OCI-LY1 (cell line): Measurements from ENCODE around the gene SLC15A1.

ENCODE experiments used
- EZH2 ChIP-seq: fragments of 200-600 bp; sonication (generic), shearing (Covaris generic); IDR thresholded peaks from 2 replicates; pipeline ENCODE4 v1.8.0; 2017; ENCODE audit warnings: borderline replicate concordance, mixed run types, mild to moderate bottlenecking, antibody characterized with exemption, low read length, moderate library complexity, mixed read lengths
- TF ChIP-seq, protein P1 (sequence below): fragments of 200-600 bp; sonication (generic), shearing (Covaris generic); IDR thresholded peaks from 2 replicates; pipeline ENCODE4 v1.5.1; 2017; ENCODE audit warnings: mild to moderate bottlenecking, antibody characterized with exemption, low read length, moderate library complexity, mixed read lengths

DNA sequence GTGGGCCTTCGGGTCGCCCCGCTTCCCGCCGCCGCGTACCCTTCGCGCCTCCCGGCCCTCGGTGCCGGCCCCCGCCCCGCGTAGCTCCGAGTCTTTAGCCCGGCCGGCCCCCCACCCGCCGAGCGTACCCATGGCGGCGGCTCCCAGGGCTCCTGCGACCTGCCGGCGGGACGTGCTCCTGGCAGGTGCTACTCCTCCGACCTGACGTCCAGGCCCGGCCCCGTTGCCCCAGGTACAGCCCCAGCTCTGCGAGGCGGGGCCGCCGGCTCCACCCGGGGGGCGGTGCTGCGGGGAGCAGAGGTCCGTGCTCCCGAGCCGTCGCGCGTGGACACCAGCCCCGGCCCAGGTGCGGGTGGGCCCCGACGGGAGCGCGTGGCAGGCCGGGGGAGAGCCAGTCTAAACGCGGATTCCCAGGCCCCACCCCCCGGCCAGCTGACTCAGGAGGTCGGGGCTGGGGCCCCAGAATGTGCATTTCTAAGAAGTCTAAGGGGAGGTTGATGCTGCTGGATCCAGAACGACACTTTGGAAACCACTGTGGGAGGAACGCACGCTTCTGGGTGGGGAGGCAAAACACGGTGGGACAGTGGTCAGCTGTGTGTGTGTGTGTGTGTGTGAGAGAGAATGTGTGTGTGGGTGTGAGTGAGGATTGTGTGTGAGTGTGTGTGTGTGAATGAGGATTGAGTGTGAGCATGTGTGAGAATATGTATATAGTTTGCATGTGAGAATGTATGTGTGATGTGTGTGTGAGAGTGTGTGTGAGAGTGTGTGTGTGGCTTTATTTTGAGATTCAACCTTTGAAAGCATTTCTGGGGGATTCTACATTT lies at the start of gene SLC15A1:
- TF ChIP-seq, protein P1, sequence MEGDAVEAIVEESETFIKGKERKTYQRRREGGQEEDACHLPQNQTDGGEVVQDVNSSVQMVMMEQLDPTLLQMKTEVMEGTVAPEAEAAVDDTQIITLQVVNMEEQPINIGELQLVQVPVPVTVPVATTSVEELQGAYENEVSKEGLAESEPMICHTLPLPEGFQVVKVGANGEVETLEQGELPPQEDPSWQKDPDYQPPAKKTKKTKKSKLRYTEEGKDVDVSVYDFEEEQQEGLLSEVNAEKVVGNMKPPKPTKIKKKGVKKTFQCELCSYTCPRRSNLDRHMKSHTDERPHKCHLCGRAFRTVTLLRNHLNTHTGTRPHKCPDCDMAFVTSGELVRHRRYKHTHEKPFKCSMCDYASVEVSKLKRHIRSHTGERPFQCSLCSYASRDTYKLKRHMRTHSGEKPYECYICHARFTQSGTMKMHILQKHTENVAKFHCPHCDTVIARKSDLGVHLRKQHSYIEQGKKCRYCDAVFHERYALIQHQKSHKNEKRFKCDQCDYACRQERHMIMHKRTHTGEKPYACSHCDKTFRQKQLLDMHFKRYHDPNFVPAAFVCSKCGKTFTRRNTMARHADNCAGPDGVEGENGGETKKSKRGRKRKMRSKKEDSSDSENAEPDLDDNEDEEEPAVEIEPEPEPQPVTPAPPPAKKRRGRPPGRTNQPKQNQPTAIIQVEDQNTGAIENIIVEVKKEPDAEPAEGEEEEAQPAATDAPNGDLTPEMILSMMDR, result no peak
- TF ChIP-seq EZH2, result no peak
